ENCODE results near the gene ANO9.

Gene ANO9

DNA sequence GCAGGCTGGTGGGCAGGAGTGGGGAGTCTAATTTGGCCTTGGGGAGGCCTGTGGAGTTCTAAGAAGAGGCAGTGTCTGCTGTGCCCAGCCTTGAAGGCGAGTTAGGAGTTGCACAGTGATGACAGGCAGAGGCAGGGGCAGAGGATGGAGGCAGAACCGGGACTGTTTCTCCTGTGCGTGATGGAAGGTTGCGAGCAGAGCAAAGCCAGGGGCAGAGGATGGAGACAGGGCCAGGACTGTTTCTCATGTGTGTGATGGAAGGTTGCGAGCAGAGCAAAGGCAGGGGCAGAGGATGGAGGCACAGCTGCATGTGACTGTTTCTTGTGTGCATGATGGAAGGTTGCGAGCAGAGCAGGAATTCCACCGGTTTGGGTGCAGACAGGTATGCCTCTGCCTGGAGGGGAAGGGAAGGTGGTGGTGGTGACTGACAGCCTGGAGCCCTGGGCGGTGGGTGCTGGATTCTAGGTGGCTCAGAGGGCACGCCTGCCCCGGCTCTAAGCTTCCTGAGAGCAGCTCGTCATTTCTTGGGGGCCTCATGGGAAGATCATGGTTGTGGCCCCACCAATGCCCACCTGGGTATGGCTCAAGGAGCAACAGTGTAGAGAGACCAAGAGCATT, 63.8 kb downstream of the ANO9 start:
- in situ Hi-C loops (cut with MboI; ENCODE audit: low pct_unique_long_range_greater_than_20kb, low sequenced_read_pairs, unreplicated experiment), result no loop called here
- TF ChIP-seq CTCF (IDR thresholded peaks at IDR 0.05; ENCODE audit: extremely low read depth, insufficient read depth, missing control alignments), result no peak
- no peak for DNase-seq (ENCODE audit: low spot score)

DNA sequence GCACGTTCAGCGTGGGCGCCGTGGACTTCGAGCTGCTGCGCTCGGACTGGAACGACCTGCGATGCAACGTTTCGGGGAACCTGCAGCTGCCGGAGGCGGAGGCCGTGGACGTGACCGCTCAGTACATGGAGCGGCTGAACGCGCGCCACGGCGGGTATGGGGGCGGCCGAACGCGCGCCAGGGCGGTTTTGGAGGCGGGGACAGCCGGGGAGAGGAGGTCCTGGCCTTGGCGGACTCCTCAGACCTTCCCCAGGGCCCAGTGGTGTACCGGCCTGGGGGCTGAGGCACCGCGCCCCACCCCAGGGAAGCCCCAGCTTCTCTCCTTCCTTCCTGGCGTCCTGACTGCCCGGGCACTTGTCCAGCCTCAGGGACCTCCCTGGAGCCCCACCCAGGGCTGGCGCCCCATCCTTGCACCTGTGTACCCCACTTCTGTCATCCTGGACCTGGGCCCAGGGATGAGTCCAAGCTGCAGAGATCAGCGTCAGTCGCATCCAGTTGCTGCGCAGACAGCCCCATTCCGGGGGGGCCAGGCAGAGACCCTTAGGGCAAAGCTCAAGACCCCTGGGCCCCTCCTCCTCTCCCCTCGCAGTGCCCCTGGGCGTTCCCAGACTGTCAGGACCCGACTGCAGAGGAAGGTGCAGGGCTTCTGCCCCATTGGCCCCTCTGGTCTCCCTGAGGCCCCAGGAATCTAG, 64.5 kb downstream of the ANO9 start:
- in situ Hi-C loops (cut with MboI; ENCODE audit: low pct_unique_long_range_greater_than_20kb, low sequenced_read_pairs, unreplicated experiment), result no loop called here
- DNase-seq (ENCODE audit: low spot score), result no peak
- no peak for TF ChIP-seq CTCF (IDR thresholded peaks at IDR 0.05; ENCODE audit: extremely low read depth, insufficient read depth, missing control alignments)

- DNase-seq (ENCODE audit: low spot score), result no peak
- in situ Hi-C loops (cut with MboI; ENCODE audit: low pct_unique_long_range_greater_than_20kb, low sequenced_read_pairs, unreplicated experiment), result no loop called here
- TF ChIP-seq CTCF (IDR thresholded peaks at IDR 0.05; ENCODE audit: extremely low read depth, insufficient read depth, missing control alignments), result no peak
Measured at GRCh38 chr11:376531-377173, 65.2 kb downstream of the ANO9 start.

DNA sequence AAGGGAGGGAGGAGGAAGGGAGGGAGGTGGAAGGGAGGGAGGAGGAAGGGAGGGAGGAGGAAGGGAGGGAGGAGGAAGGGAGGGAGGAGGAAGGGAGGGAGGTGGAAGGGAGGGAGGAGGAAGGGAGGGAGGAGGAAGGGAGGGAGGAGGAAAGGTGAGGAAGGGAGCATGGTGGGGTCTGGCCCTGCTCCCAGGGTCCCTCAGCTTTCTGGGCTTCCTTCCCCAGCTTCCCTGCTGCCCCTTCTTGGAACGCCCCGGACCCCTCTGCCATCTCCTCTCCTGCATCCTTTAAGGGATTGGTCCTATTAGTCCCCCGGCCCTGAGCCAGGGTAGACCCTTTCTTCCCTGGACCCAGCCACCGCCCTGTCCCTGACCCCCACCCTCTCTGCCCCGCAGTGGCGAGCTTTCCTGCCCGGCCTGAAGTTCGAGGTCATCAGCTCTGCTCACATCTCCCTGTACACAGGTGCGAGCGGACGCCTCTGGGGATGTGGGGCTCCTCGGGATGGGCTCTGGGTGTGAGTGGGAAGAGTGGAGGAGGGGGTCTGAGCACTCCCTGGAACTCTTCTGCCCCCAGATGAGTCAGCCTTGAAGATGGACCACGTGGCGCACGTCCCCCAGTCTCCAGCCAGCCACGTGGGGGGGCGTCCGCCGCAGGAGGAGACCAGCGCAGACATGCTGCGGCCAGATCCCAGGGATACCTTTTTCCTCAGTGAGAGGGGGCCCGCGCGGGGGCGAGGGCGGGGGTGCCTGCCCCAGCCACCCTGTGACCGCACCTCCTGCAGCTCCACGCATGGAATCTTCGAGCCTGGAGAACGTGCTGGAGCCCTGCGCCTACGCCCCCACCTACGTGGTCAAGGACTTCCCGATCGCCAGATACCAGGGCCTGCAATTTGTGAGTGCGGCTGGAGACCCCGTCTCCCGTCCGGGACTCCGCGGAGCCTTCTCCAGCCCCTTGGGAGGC, 66.5 kb downstream of the ANO9 start:
- in situ Hi-C loops (cut with MboI; ENCODE audit: low pct_unique_long_range_greater_than_20kb, low sequenced_read_pairs, unreplicated experiment), result no loop called here
- DNase-seq (ENCODE audit: low spot score), result no peak
- no peak for TF ChIP-seq CTCF (IDR thresholded peaks at IDR 0.05; ENCODE audit: extremely low read depth, insufficient read depth, missing control alignments)

DNA sequence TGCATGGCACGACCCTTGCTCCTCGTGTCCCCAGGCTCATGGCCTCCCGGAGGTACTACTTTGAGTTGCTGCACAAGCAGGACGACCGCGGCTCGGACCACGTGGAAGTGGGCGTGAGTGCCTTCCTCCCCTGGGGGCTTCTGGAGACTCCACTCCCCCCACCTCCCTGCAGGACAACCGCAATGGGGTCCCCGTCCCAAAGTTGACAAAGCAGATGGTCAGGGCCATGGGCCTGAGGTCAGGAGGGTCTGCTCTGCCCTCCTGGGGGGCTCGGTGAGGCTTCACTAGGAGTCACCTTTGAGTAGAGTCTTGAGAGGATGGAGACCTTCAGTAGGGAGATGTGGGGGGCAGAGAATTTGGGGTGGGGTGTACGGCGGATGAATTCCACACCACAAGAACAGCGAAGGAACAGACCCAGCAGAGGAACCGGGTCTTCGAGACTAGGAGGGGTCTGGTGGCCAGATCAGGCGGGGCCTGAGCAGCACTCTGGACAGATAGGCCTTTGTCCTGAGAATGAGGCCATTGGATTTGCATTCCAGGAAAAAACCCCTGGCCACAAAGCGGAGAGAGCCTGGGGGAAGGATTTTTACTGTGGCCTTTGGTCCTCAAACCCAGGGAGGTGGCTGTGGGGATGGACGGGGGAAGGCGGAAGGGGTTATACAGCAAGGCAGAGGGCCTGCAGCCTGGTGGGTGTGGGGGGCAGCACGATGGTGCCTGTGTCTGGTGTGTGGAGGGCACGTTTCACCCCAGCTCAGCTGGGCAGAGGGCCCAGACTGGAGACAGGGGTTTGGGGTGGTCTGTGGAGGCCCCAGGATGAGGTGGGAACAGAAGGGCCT, 67.9 kb downstream of the ANO9 start:
- in situ Hi-C loops (cut with MboI; ENCODE audit: low pct_unique_long_range_greater_than_20kb, low sequenced_read_pairs, unreplicated experiment), result no loop called here
- TF ChIP-seq CTCF (IDR thresholded peaks at IDR 0.05; ENCODE audit: extremely low read depth, insufficient read depth, missing control alignments), result no peak
- no peak for DNase-seq (ENCODE audit: low spot score)
